ENCODE data around the gene EFNA4. TPM values are rescaled to one million over a fixed set of nuclear protein-coding genes. Genes with fewer than 3 reads are reported as not detected.

The EFNA4 gene
- total RNA-seq, 2 donors from 2014 or later, result 2.6 to 4.9 TPM

GRCh38 chr1:155038602-155039307 lies 24.8 kb upstream of the EFNA4 start:
- H3K4me3 Mint-ChIP-seq, result no peak overlapping the region
- ATAC-seq, result no peak
- H3K4me1 Mint-ChIP-seq, result peaks cover 6% of the 10 kb centered on the region
- no peak for DNase-seq
- peaks cover 4% of the 10 kb centered on the region for H3K27me3 Mint-ChIP-seq
- H3K9me3 ChIP-seq (ENCODE audit: control insufficient read depth, low read length, poor library complexity, severe bottlenecking), result no peaks in the 10 kb centered on the region
- no peaks in the 10 kb centered on the region for H3K36me3 Mint-ChIP-seq (ENCODE audit: low read depth)
- peak overlapping the region; percentile 45 for H3K27ac Mint-ChIP-seq

GRCh38 chr1:155039308-155039669 lies 24.3 kb upstream of the EFNA4 start:
- H3K27ac Mint-ChIP-seq, result no peak overlapping the region
- peaks cover 6% of the 10 kb centered on the region for H3K4me1 Mint-ChIP-seq
- H3K9me3 ChIP-seq (ENCODE audit: control insufficient read depth, low read length, poor library complexity, severe bottlenecking), result no peaks in the 10 kb centered on the region
- H3K36me3 Mint-ChIP-seq (ENCODE audit: low read depth), result no peaks in the 10 kb centered on the region
- H3K27me3 Mint-ChIP-seq, result peaks cover 4% of the 10 kb centered on the region
- DNase-seq (no peak), ATAC-seq (no peak)
- H3K4me3 Mint-ChIP-seq, result no peak overlapping the region

- H3K27ac Mint-ChIP-seq, result no peak overlapping the region
- ATAC-seq (no peak), DNase-seq (no peak)
- no peaks in the 10 kb centered on the region for H3K9me3 ChIP-seq (ENCODE audit: control insufficient read depth, low read length, poor library complexity, severe bottlenecking)
- H3K4me3 Mint-ChIP-seq, result no peak overlapping the region
- peaks cover 4% of the 10 kb centered on the region for H3K27me3 Mint-ChIP-seq
- H3K4me1 Mint-ChIP-seq, result peaks cover 10% of the 10 kb centered on the region
- H3K36me3 Mint-ChIP-seq (ENCODE audit: low read depth), result no peaks in the 10 kb centered on the region
Observed at GRCh38 chr1:155040358-155041093, 23.0 kb upstream of the EFNA4 start.

GRCh38 chr1:155042789-155043188 lies 20.8 kb upstream of the EFNA4 start:
- Mint-ChIP-seq H3K4me1 (peaks cover 10% of the 10 kb centered on the region), H3K27ac (no peak overlapping the region), H3K36me3 (ENCODE audit: low read depth) (no peaks in the 10 kb centered on the region), H3K27me3 (peaks cover 2% of the 10 kb centered on the region), H3K4me3 (no peak overlapping the region)
- DNase-seq (no peak), ATAC-seq (no peak)
- no peaks in the 10 kb centered on the region for H3K9me3 ChIP-seq (ENCODE audit: control insufficient read depth, low read length, poor library complexity, severe bottlenecking)

GRCh38 chr1:155043301-155043702 lies 20.2 kb upstream of the EFNA4 start:
- no peak overlapping the region for H3K27ac Mint-ChIP-seq
- no peaks in the 10 kb centered on the region for H3K36me3 Mint-ChIP-seq (ENCODE audit: low read depth)
- ATAC-seq, result no peak
- H3K4me1 Mint-ChIP-seq, result peaks cover 10% of the 10 kb centered on the region
- no peak overlapping the region for H3K4me3 Mint-ChIP-seq
- no peaks in the 10 kb centered on the region for H3K9me3 ChIP-seq (ENCODE audit: control insufficient read depth, low read length, poor library complexity, severe bottlenecking)
- no peaks in the 10 kb centered on the region for H3K27me3 Mint-ChIP-seq
- DNase-seq, result no peak

- Mint-ChIP-seq H3K36me3 (ENCODE audit: low read depth) (no peaks in the 10 kb centered on the region), H3K4me1 (peaks cover 7% of the 10 kb centered on the region), H3K27ac (no peak overlapping the region), H3K4me3 (no peak overlapping the region), H3K27me3 (no peaks in the 10 kb centered on the region)
- no peak for DNase-seq
- ATAC-seq, result no peak
- no peaks in the 10 kb centered on the region for H3K9me3 ChIP-seq (ENCODE audit: control insufficient read depth, low read length, poor library complexity, severe bottlenecking)
Observed at GRCh38 chr1:155043793-155044192, 19.7 kb upstream of the EFNA4 start.

GRCh38 chr1:155044365-155044764 lies 19.2 kb upstream of the EFNA4 start:
- Mint-ChIP-seq H3K4me1 (peaks cover 7% of the 10 kb centered on the region), H3K27ac (no peak overlapping the region), H3K36me3 (ENCODE audit: low read depth) (no peaks in the 10 kb centered on the region), H3K27me3 (no peaks in the 10 kb centered on the region), H3K4me3 (peak overlapping the region; percentile 25)
- ATAC-seq (no peak), DNase-seq (no peak)
- no peaks in the 10 kb centered on the region for H3K9me3 ChIP-seq (ENCODE audit: control insufficient read depth, low read length, poor library complexity, severe bottlenecking)

- no peak overlapping the region for H3K4me3 Mint-ChIP-seq
- no peaks in the 10 kb centered on the region for H3K9me3 ChIP-seq (ENCODE audit: control insufficient read depth, low read length, poor library complexity, severe bottlenecking)
- no peaks in the 10 kb centered on the region for H3K36me3 Mint-ChIP-seq (ENCODE audit: low read depth)
- no peak overlapping the region for H3K27ac Mint-ChIP-seq
- DNase-seq (peak; percentile 32 to 42 (median 35)), ATAC-seq (peak; percentile 90)
- H3K4me1 Mint-ChIP-seq, result peaks cover 10% of the 10 kb centered on the region
- H3K27me3 Mint-ChIP-seq, result no peaks in the 10 kb centered on the region
Observed at GRCh38 chr1:155044812-155045657, 18.5 kb upstream of the EFNA4 start.

- H3K4me1 Mint-ChIP-seq, result peaks cover 34% of the 10 kb centered on the region
- ATAC-seq, result no peak
- no peaks in the 10 kb centered on the region for H3K27me3 Mint-ChIP-seq
- H3K27ac Mint-ChIP-seq, result no peak overlapping the region
- no peaks in the 10 kb centered on the region for H3K36me3 Mint-ChIP-seq (ENCODE audit: low read depth)
- DNase-seq, result no peak
- H3K4me3 Mint-ChIP-seq, result no peak overlapping the region
- no peaks in the 10 kb centered on the region for H3K9me3 ChIP-seq (ENCODE audit: control insufficient read depth, low read length, poor library complexity, severe bottlenecking)
Observed at GRCh38 chr1:155048449-155049334, 14.8 kb upstream of the EFNA4 start.

GRCh38 chr1:155049651-155050559 lies 13.6 kb upstream of the EFNA4 start:
- H3K36me3 Mint-ChIP-seq (ENCODE audit: low read depth), result no peaks in the 10 kb centered on the region
- H3K27me3 Mint-ChIP-seq, result no peaks in the 10 kb centered on the region
- H3K9me3 ChIP-seq (ENCODE audit: control insufficient read depth, low read length, poor library complexity, severe bottlenecking), result no peaks in the 10 kb centered on the region
- no peak overlapping the region for H3K27ac Mint-ChIP-seq
- H3K4me1 Mint-ChIP-seq, result peaks cover 30% of the 10 kb centered on the region
- peak overlapping the region; percentile 91 for H3K4me3 Mint-ChIP-seq
- DNase-seq (no peak), ATAC-seq (no peak)

GRCh38 chr1:155050560-155051341 lies 12.8 kb upstream of the EFNA4 start, which contains the start of gene ADAM15:
TSS of gene ADAM15 (plus strand) at chr1:155051316. CDS start at chr1:155051387, 71 bp downstream.
- no peaks in the 10 kb centered on the region for H3K27me3 Mint-ChIP-seq
- H3K4me1 Mint-ChIP-seq, result peaks cover 27% of the 10 kb centered on the region
- ATAC-seq (peak; percentile 84), DNase-seq (peak; percentile 81 to 84 (median 82))
- no peaks in the 10 kb centered on the region for H3K36me3 Mint-ChIP-seq (ENCODE audit: low read depth)
- peak within 1 kb of the TSS; percentile 91 for H3K4me3 Mint-ChIP-seq
- no peaks in the 10 kb centered on the region for H3K9me3 ChIP-seq (ENCODE audit: control insufficient read depth, low read length, poor library complexity, severe bottlenecking)
- peak within 1 kb of the TSS; percentile 70 for H3K27ac Mint-ChIP-seq
